Activated CD4-positive, alpha-beta T cell treated with anti-CD3 and anti-CD28 coated beads for 4 hours (primary cell): ENCODE results near the gene CCDC170.
A peak's percentile ranks its signal among the peaks of the same experiment; 100 is the strongest.
"Not testable (repeated sequence)": the region's sequence is repeated elsewhere in the genome, so short reads cannot be mapped to it uniquely, and the experiment has no call there.

ENCODE experiments used
- DNase-seq, 2 donors: peaks; one replicate each; pipeline ENCODE4 v3.0.0-alpha.2; 2020

Gene CCDC170

GRCh38 chr6:151493804-151494234 lies at the start of gene CCDC170:
CCDC170 (plus strand) TSS chr6:151494017; CDS start chr6:151494129, 112 bp downstream.
- DNase-seq = no peak

GRCh38 chr6:151445482-151445881 lies 48.3 kb upstream of the CCDC170 start:
- DNase-seq = no peak

- no peak for DNase-seq
These were observed 46.6 kb upstream of the CCDC170 start for GRCh38 chr6:151447237-151447636.

DNA sequence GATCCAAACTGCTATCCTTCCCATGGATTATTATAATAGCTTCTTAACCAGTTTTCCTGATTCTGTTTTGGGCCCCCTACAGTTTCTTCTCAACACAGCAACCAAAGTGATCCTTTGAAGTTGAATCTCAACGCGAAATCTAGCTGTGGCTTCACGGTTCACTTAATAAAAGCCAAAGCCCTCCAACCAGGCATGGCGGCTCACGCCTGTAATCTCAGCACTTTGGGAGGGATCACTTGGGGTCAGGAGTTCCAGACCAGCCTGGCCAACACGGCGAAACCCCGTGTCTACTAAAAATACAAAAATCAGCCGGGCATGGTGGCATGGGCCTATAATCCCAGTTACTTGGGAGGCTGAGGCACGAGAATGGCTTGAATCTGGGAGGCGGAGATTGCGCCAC lies 45.2 kb upstream of the CCDC170 start:
- no peak for DNase-seq

GRCh38 chr6:151450928-151451327 lies 42.9 kb upstream of the CCDC170 start:
- not testable (repeated sequence) for DNase-seq

DNA sequence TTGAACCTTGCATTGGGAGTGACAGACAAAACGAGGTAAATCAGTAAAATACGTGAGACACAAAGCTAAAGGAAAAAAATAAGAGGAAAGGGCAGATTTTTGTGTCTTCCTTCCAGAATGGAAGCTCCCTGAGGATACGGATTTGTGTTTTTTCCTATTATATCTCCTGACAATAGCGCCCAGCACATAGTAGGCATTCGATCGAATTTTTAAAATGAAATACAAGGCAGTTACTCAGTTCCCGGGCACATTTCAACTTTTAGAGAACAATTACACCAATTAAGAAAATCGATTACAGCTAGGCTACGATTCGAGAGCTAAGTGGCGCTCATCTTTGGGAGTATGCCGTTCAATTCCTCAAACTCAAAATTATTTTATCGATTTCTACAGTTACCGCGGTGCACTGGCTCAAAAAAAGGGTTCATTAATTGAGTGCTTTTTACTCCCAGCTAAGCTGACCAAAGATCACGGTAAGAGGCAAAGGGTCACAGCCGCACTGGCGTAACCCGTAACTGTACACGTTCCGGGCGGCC lies 42.3 kb upstream of the CCDC170 start:
- no peak for DNase-seq

- peak; percentile 98 to 99 for DNase-seq
These were observed 41.7 kb upstream of the CCDC170 start, which contains the start of gene RMND1 for GRCh38 chr6:151451950-151452749. RMND1 (minus strand) TSS chr6:151452126; CDS start chr6:151445811, 6,315 bp downstream.

DNA sequence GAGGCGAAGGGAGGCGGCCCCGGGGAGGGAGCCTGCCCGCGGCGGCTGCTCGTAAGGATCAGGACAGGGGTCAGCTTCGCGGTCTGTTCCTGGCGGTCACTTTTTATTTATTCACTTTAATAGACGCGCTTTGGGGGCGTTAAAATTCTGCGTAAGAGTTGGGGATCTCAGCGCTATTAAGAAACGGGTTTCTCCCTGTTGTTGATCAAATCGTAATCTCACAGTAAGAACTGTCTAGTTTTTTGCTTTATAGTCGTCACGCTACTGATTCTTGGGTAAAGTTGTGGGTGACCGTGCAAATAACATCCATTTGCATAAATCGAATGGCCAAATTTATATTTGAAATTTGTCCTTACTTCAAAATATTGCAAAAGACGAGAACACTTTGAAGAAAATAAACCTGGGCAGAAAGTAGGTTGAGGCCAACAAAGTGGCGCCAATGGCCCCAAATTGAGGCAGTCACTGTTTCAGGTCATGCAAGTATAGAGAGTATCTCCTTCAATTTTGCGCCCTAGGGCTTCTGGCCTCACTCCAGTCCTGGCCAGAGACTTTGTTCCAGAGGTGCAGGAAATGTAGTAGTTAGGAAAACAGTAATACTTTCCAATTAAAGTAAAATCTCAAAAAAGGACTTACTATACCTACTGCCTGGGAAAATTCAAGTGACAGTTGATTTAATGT lies 40.9 kb upstream of the CCDC170 start:
- no peak for DNase-seq

GRCh38 chr6:151455751-151456398 lies 37.9 kb upstream of the CCDC170 start:
- not testable (repeated sequence) for DNase-seq

GRCh38 chr6:151461673-151462072 lies 32.1 kb upstream of the CCDC170 start:
- no peak for DNase-seq

- no peak for DNase-seq
These were observed 29.1 kb upstream of the CCDC170 start for GRCh38 chr6:151464702-151465101.

DNA sequence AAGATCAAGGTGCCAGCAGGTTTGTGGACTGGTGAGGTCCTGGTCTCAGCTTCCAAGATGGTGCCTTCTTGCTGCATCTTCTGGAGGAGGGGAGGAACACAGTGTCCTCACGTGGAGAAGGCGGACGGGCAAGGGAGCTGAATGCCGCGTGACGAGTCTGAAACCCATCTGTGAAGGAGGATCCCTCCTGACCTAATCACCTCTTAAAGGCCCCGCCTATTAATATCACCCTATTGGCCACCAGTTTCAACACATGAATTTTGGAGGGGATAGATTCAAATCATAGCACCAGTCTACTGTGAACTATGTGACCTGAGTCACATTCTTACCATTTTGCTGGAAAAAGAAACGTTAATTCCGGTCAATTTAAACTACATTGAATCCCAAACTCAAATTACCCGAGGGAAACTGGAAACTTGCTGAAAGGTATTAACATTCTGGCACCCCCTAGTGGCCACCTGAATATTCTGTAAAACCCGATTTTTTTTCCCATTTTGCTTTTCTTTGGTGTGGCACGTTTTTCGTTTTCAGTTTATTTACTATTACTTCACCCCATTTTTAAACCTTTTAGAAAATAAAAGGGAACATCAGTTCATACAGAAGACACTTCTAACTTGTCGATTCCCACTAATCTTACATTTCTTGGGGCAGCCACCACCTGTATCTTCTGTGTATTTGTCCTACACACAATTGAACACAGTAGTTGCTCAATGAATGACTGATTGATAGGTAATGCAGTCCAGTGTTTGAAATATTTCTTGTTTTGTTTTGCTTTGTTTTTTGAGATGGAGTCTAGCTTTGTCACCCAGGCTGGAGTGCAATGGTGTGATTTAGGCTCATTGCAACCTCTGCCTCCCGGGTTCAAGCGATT lies 17.9 kb upstream of the CCDC170 start:
- DNase-seq = peak; percentile 48 to 58

- no peak for DNase-seq
These were observed 16.1 kb upstream of the CCDC170 start for GRCh38 chr6:151477726-151478125.

- no peak for DNase-seq
These were observed 15.1 kb upstream of the CCDC170 start for GRCh38 chr6:151478670-151479069.

DNA sequence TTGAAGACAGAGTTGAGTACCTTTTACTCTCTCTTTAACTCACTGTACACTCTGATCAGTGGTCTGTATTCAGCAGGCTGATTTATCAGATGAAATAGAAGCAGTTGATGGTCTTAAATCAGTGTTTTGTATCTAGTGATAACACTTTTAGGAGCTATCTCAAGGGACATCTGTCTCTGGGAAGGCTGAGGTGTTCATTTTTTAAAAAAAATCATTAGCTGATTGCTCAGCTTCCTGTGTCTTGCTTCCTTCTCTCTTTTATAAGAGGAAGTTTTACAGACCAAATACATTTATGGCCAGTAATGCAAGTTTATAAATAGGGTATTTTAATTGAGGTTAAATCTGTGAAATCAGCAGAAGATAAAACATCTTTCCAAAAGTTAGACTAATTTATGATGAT lies 12.0 kb upstream of the CCDC170 start:
- no peak for DNase-seq

DNA sequence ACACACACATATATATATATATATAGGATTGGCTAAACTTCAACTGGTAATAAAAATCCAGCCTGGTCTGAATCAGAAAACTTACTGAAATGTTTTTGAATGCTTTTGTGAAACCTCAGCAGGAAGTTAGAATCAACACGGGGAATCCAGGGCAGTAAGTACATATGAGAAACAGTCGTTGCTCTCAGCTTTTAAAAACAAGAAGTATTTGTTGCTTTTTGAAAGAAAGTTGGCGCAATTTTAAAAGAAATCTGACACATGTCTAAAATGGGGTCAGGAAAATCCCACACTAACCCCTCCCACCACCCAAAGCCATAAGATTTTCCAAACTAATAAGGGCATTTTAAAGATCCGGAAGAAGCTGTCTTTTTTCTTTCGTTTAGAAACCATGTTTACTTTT lies 11.5 kb upstream of the CCDC170 start:
- no peak for DNase-seq

DNA sequence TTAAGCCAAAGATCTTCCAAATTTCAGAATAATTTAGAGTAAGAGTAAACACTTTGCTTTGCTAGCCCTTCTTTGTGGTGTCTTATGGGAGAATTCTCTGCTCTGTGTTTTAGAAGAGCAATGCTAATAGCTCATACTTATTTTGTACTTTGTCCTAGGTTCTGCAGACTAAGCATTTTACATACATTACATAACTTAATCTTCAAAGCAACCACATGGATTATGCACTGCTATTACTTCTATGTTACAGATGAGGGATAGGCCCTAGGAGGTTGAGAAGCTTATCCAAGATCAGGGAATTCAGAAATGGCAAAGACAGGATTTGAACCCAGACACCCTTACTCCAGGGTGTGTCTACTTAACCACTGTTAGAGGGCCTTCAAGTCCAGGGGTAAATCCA lies 9.8 kb upstream of the CCDC170 start:
- no peak for DNase-seq

DNA sequence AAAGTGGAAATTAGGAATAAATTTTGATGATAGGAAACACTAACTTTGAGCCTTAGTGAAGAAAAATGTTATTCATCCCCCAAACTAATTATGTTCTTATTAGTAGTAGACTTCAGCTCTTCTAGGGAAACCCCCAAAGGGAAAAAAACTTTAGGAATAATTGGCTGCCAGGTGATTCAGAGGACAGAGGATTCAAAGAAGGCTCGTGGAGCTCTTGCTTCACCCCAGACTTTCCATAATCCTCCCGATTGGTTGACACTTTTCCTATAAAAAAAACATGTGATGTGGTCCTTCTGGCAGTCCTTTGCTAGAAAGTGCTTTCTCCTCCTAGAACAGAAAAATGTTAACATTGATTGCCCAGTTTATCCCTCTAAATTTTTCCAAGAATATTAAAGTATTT lies 5.6 kb upstream of the CCDC170 start:
- no peak for DNase-seq

- no peak for DNase-seq
These were observed 2.8 kb upstream of the CCDC170 start for GRCh38 chr6:151490996-151491395.

- DNase-seq = no peak
These were observed 535 bp upstream of the CCDC170 start for GRCh38 chr6:151493161-151493803.

DNA sequence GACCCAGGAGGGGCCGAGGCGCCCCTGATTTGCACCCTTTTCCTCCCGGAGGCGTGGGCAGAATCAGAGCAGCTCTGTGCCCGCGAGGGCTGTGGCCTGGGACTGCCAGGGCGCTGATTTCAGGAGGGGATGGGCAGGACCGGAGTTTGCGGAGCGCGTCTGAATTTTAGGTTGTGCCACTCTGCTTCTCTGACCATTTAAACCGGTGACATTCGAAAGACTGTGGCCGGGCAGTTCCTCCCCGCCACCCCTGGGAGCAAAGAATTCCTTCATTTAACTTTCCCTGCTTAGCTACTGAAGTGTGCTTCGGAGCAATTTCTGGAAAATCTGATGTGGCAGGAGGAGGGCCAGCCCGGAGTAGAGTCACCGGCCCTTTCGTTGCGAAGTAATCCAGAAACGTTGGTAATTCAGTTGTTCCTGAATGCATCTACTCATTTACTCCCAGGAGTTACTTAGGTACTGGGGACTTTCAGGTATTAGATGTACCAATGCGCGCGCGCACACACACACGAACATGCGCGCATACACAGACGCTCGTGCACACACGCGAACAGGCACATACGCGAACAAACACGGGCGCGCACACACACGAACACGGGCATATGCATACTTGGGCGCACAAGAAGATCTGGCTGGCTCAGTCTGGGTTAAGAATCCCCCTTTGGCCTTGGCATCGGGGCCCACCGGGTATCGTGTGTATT lies 568 bp downstream of the CCDC170 start:
- DNase-seq = no peak
